Liver (tissue), 9 donors: ENCODE results near the gene EIF3F. TPM values are rescaled to one million over a fixed set of nuclear protein-coding genes. Genes with fewer than 3 reads are reported as not detected.

ENCODE experiments used
- DNase-seq: peaks from one replicate; pipeline ENCODE4 v3.0.0-alpha.2; 2017; ENCODE audit warnings: low spot score
- H3K27ac ChIP-seq, 2 donors: one replicate each; pipeline ENCODE4 v1.7.0; 2013; ENCODE audit warnings: inconsistent platforms in 2 of 2, low read length in 2 of 2, control low read depth in 1 of 2, low read depth in 1 of 2, mild to moderate bottlenecking in 1 of 2
- H3K27me3 ChIP-seq, 4 donors: one replicate each; pipeline versions ENCODE4 v1.6.1 to v1.7.0; 2013; ENCODE audit warnings: low read length in 3 of 4, inconsistent platforms in 1 of 4, mild to moderate bottlenecking in 1 of 4, moderate library complexity in 1 of 4; ENCODE audit not compliant: control insufficient read depth in 4 of 4, insufficient read depth in 4 of 4
- H3K36me3 ChIP-seq, 4 donors: one replicate each; pipeline versions ENCODE4 v1.6.1 to v1.7.0; 2013; ENCODE audit warnings: low read length in 3 of 4, mild to moderate bottlenecking in 3 of 4, low read depth in 1 of 4, moderate library complexity in 1 of 4; ENCODE audit not compliant: control insufficient read depth in 4 of 4, insufficient read depth in 3 of 4
- H3K4me1 ChIP-seq, 4 donors: one replicate each; pipeline versions ENCODE4 v1.6.1 to v1.7.0; 2013; ENCODE audit warnings: low read length in 3 of 4, mild to moderate bottlenecking in 3 of 4, moderate library complexity in 1 of 4; ENCODE audit not compliant: control insufficient read depth in 4 of 4, insufficient read depth in 4 of 4
- H3K4me3 ChIP-seq, 3 donors: one replicate each; pipeline versions ENCODE4 v1.6.1 to v1.7.0; 2013; ENCODE audit warnings: low read length in 3 of 3, control low read depth in 1 of 3, low read depth in 1 of 3, mild to moderate bottlenecking in 1 of 3
- H3K9ac ChIP-seq, 2 donors: one replicate each; pipeline ENCODE4 v1.7.0; 2013; ENCODE audit warnings: low read length in 2 of 2, mild to moderate bottlenecking in 2 of 2, moderate library complexity in 2 of 2, control low read depth in 1 of 2, low read depth in 1 of 2
- H3K9me3 ChIP-seq, 4 donors: one replicate each; pipeline versions ENCODE4 v1.6.1 to v1.7.0; 2013; ENCODE audit warnings: low read length in 3 of 4; ENCODE audit not compliant: control insufficient read depth in 4 of 4
- EGR1 ChIP-seq, 2 donors: IDR thresholded peaks; 2 replicates each; pipeline ENCODE4 v1.6.1; 2016 to 2018; ENCODE audit warnings: antibody characterized with exemption in 2 of 2, low read depth in 2 of 2
- FOXA1 ChIP-seq: IDR thresholded peaks from 2 replicates; pipeline ENCODE4 v1.6.1; 2016; ENCODE audit warnings: antibody characterized with exemption
- FOXA2 ChIP-seq: IDR thresholded peaks from 2 replicates; pipeline ENCODE4 v1.6.1; 2016; ENCODE audit warnings: antibody characterized with exemption
- GABPA ChIP-seq, 2 donors: IDR thresholded peaks in 1 of 2; conservative IDR thresholded peaks in 1 of 2; 2 replicates each; pipeline ENCODE4 v1.6.1; 2016; ENCODE audit warnings: antibody characterized with exemption in 2 of 2, mild to moderate bottlenecking in 1 of 2, moderate library complexity in 1 of 2
- HNF4A ChIP-seq, 2 donors: conservative IDR thresholded peaks; 2 replicates each; pipeline ENCODE4 v1.6.1; 2016; ENCODE audit warnings: antibody characterized with exemption in 2 of 2, mild to moderate bottlenecking in 2 of 2
- HNF4G ChIP-seq: IDR thresholded peaks from 2 replicates; pipeline ENCODE4 v1.6.1; 2016; ENCODE audit warnings: antibody characterized with exemption
- JUND ChIP-seq, 2 donors: IDR thresholded peaks; 2 replicates each; pipeline ENCODE4 v1.6.1; 2016; ENCODE audit warnings: antibody characterized with exemption in 2 of 2
- NR2F2 ChIP-seq: IDR thresholded peaks from 2 replicates; pipeline ENCODE4 v1.6.1; 2016; ENCODE audit warnings: antibody characterized with exemption
- RAD21 ChIP-seq, 2 donors: IDR thresholded peaks; 2 replicates each; pipeline ENCODE4 v1.6.1; 2016; ENCODE audit warnings: antibody characterized with exemption in 2 of 2, mild to moderate bottlenecking in 2 of 2
- RXRA ChIP-seq, 2 donors: IDR thresholded peaks; 2 replicates each; pipeline ENCODE4 v1.6.1; 2017 to 2018; ENCODE audit warnings: antibody characterized with exemption in 2 of 2, mild to moderate bottlenecking in 1 of 2
- SP1 ChIP-seq: IDR thresholded peaks from 2 replicates; pipeline ENCODE4 v1.6.1; 2018; ENCODE audit warnings: antibody characterized with exemption, mild to moderate bottlenecking
- TAF1 ChIP-seq: conservative IDR thresholded peaks from 2 replicates; pipeline ENCODE4 v1.6.1; 2016; ENCODE audit warnings: antibody characterized with exemption, mild to moderate bottlenecking
- YY1 ChIP-seq: IDR thresholded peaks from 2 replicates; pipeline ENCODE4 v1.6.1; 2016; ENCODE audit warnings: antibody characterized with exemption, mild to moderate bottlenecking
- WGBS: extraction: QIAGEN DNeasy Blood & Tissue Kit; methylation state at CpG from one replicate; pipeline ENCODE4 v1.1.7; 2013; 5-methylcytosine and 5-hydroxymethylcytosine counted together
- polyA plus RNA-seq, 2 donors: library from polyadenylated mRNA; stranded (reverse) in 1 of 2; unstranded in 1 of 2; fragments of 200-250 nt in 1 of 2; fragments of >200 nt in 1 of 2; fragmentation: Nextera tagmentation in 1 of 2; extraction: Ambion mirVana in 1 of 2; gene quantifications; one replicate each; pipeline versions ENCODE4 v1.2.1 to v1.2.3, GENCODE V29; 2013 to 2015
- total RNA-seq, 2 donors: library from RNA; depleted of rRNA; stranded (reverse); fragments of >200 nt; gene quantifications; one replicate each; pipeline ENCODE4 v1.2.3, GENCODE V29; 2014
- TF ChIP-seq, protein P1 (sequence below): IDR thresholded peaks from 2 replicates; pipeline ENCODE4 v1.6.1; 2016; ENCODE audit warnings: antibody characterized with exemption
- TF ChIP-seq, protein P2 (sequence below): fragments of 150-350 bp; IDR thresholded peaks from 2 replicates; pipeline ENCODE4 v1.5.1; 2017; ENCODE audit warnings: improper control_type of control experiment, low read depth, low read length; ENCODE audit not compliant: missing input control
- TF ChIP-seq, protein P3 (sequence below): IDR thresholded peaks from 2 replicates; pipeline ENCODE4 v1.6.1; 2016; ENCODE audit warnings: antibody characterized with exemption
- TF ChIP-seq, protein P4 (sequence below): IDR thresholded peaks from 2 replicates; pipeline ENCODE4 v1.6.1; 2016; ENCODE audit warnings: antibody characterized with exemption
- TF ChIP-seq, protein P5 (sequence below): IDR thresholded peaks from 2 replicates; pipeline ENCODE4 v1.6.1; 2016; ENCODE audit warnings: antibody characterized with exemption, mild to moderate bottlenecking
- donor health status: healthy.
- donor health status: healthy.
- donor health status: healthy.
- donor health status: healthy.
- donor health status: healthy.

Gene EIF3F
- total and polyA plus RNA-seq, 4 donors, result 59.4 to 246 (median 147) TPM

DNA sequence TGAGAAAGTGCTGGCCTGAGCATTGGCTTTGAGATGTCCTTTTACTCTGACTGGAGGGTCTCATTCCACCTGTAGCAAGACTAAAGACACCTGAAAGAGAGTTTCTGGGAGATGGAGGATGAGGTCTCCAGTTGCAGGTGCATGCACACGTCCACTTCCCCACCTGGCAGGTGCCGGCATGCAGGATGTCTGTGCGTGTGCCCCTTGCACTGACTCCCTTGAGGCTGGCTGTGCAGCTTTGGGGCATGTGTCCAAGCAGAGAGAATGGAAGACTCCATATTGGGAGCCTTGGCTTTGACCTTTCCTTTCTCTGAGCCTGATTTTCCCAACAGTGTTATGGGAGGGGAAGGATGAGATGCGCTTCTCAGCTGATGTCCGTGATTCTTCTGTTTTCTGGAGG, 49.8 kb downstream of the EIF3F start:
- no peak for DNase-seq
- Histone ChIP-seq H3K4me1 (peaks cover 0 to 2% (median 0%) of the 10 kb centered on the region in 4 donors), H3K36me3 (no peaks in the 10 kb centered on the region), H3K9me3 (no peaks in the 10 kb centered on the region), H3K4me3 (no peak overlapping the region), H3K27ac (no peak overlapping the region), H3K9ac (no peak overlapping the region), H3K27me3 (no peaks in the 10 kb centered on the region)
- 91% methylated on average over 5 of the region's 5 CpGs for WGBS
- TF ChIP-seq, protein P1, sequence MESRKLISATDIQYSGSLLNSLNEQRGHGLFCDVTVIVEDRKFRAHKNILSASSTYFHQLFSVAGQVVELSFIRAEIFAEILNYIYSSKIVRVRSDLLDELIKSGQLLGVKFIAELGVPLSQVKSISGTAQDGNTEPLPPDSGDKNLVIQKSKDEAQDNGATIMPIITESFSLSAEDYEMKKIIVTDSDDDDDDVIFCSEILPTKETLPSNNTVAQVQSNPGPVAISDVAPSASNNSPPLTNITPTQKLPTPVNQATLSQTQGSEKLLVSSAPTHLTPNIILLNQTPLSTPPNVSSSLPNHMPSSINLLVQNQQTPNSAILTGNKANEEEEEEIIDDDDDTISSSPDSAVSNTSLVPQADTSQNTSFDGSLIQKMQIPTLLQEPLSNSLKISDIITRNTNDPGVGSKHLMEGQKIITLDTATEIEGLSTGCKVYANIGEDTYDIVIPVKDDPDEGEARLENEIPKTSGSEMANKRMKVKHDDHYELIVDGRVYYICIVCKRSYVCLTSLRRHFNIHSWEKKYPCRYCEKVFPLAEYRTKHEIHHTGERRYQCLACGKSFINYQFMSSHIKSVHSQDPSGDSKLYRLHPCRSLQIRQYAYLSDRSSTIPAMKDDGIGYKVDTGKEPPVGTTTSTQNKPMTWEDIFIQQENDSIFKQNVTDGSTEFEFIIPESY, result no peak
- TF ChIP-seq FOXA1, result no peak
- TF ChIP-seq GABPA (IDR thresholded peaks at IDR 0.05 in 1 of 2, conservative IDR thresholded peaks at IDR 0.05 in 1 of 2), result no peak

DNA sequence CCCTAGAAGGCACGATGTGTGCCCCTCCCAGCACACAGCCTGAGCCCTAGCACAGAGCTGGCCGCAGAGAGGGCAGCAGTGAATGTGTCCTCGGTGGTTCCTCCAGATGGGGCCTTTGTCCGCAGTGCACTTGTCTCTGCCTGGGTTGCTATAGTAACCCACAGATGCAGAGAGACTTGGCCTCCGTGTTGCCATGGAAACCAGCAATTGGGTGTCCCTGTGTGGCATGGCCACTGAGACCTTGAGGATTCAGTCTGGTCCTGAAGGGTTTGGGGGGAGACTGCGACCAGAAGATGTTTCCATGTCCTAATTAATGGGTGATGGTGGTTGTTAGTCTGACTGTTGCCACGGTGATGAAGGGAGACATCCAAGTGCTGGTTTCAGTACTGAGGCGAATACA, 51.3 kb downstream of the EIF3F start:
- Histone ChIP-seq H3K9me3 (no peaks in the 10 kb centered on the region), H3K9ac (no peak overlapping the region), H3K4me1 (no peaks in the 10 kb centered on the region), H3K36me3 (no peaks in the 10 kb centered on the region), H3K27ac (no peak overlapping the region), H3K27me3 (no peaks in the 10 kb centered on the region), H3K4me3 (no peak overlapping the region)
- 83% methylated on average over 8 of the region's 8 CpGs for WGBS
- TF ChIP-seq, protein P2, sequence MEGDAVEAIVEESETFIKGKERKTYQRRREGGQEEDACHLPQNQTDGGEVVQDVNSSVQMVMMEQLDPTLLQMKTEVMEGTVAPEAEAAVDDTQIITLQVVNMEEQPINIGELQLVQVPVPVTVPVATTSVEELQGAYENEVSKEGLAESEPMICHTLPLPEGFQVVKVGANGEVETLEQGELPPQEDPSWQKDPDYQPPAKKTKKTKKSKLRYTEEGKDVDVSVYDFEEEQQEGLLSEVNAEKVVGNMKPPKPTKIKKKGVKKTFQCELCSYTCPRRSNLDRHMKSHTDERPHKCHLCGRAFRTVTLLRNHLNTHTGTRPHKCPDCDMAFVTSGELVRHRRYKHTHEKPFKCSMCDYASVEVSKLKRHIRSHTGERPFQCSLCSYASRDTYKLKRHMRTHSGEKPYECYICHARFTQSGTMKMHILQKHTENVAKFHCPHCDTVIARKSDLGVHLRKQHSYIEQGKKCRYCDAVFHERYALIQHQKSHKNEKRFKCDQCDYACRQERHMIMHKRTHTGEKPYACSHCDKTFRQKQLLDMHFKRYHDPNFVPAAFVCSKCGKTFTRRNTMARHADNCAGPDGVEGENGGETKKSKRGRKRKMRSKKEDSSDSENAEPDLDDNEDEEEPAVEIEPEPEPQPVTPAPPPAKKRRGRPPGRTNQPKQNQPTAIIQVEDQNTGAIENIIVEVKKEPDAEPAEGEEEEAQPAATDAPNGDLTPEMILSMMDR, result no peak
- TF ChIP-seq RXRA (IDR thresholded peaks at IDR 0.05) (no peak), JUND (IDR thresholded peaks at IDR 0.05) (no peak), YY1 (no peak), HNF4A (conservative IDR thresholded peaks at IDR 0.05) (no peak), FOXA2 (no peak), TAF1 (no peak), NR2F2 (no peak), FOXA1 (no peak), EGR1 (IDR thresholded peaks at IDR 0.05; ENCODE audit: low read depth in 2 of 2) (no peak), GABPA (IDR thresholded peaks at IDR 0.05 in 1 of 2, conservative IDR thresholded peaks at IDR 0.05 in 1 of 2) (no peak), RAD21 (IDR thresholded peaks at IDR 0.05) (no peak), HNF4G (no peak), SP1 (no peak)
- TF ChIP-seq, protein P1, result no peak
- TF ChIP-seq, protein P3, sequence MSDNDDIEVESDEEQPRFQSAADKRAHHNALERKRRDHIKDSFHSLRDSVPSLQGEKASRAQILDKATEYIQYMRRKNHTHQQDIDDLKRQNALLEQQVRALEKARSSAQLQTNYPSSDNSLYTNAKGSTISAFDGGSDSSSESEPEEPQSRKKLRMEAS, result no peak
- TF ChIP-seq, protein P4, sequence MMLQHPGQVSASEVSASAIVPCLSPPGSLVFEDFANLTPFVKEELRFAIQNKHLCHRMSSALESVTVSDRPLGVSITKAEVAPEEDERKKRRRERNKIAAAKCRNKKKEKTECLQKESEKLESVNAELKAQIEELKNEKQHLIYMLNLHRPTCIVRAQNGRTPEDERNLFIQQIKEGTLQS, result no peak
- TF ChIP-seq, protein P5, sequence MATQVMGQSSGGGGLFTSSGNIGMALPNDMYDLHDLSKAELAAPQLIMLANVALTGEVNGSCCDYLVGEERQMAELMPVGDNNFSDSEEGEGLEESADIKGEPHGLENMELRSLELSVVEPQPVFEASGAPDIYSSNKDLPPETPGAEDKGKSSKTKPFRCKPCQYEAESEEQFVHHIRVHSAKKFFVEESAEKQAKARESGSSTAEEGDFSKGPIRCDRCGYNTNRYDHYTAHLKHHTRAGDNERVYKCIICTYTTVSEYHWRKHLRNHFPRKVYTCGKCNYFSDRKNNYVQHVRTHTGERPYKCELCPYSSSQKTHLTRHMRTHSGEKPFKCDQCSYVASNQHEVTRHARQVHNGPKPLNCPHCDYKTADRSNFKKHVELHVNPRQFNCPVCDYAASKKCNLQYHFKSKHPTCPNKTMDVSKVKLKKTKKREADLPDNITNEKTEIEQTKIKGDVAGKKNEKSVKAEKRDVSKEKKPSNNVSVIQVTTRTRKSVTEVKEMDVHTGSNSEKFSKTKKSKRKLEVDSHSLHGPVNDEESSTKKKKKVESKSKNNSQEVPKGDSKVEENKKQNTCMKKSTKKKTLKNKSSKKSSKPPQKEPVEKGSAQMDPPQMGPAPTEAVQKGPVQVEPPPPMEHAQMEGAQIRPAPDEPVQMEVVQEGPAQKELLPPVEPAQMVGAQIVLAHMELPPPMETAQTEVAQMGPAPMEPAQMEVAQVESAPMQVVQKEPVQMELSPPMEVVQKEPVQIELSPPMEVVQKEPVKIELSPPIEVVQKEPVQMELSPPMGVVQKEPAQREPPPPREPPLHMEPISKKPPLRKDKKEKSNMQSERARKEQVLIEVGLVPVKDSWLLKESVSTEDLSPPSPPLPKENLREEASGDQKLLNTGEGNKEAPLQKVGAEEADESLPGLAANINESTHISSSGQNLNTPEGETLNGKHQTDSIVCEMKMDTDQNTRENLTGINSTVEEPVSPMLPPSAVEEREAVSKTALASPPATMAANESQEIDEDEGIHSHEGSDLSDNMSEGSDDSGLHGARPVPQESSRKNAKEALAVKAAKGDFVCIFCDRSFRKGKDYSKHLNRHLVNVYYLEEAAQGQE, result no peak
- DNase-seq, result no peak
